GM19455 (cell line): ENCODE results near the gene TPM2.

ENCODE experiments used
- ATAC-seq: cut with Tn5 transposase; IDR thresholded peaks from one replicate; pipeline ENCODE4 v1.9.1; 2021; ENCODE audit not compliant: unreplicated experiment

Gene TPM2

DNA sequence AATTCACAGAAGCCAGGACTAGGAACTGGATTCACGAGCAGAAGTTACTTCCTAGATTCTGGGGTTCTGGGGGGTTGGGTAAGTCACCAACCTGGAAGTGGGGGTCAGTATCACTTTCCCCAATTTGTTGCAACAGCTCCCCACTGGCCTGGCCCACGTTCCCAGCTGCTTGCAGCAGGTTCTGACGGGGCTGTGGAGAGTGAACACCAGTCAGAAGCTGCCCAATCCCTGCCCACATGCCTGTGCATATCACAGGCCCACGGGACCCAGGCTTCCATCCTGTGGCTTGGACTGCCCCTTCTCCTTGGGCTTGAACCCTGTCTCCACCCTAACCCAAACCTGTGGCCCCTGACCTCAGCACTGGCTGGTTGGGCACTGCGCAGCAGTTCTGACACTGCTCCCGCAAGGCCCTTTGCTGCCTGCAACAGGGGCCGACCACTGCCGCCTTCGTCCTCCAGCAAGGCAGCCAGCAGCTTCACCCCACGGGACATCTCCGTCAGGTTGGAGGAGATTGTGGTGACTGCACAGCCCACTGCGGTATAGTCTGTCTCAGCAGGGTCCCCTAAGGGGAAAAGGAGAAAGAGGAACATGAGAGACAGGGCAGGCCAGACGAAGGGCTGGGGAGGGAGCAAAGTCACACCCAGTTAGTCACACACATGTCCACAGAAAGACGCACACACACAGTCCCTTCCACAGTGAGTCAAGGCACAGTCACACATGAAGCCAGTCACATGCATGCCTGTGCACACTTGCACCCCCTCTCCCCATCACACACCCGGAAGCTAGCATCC is 29.2 kb upstream of the TPM2 start:
- no peak for ATAC-seq

DNA sequence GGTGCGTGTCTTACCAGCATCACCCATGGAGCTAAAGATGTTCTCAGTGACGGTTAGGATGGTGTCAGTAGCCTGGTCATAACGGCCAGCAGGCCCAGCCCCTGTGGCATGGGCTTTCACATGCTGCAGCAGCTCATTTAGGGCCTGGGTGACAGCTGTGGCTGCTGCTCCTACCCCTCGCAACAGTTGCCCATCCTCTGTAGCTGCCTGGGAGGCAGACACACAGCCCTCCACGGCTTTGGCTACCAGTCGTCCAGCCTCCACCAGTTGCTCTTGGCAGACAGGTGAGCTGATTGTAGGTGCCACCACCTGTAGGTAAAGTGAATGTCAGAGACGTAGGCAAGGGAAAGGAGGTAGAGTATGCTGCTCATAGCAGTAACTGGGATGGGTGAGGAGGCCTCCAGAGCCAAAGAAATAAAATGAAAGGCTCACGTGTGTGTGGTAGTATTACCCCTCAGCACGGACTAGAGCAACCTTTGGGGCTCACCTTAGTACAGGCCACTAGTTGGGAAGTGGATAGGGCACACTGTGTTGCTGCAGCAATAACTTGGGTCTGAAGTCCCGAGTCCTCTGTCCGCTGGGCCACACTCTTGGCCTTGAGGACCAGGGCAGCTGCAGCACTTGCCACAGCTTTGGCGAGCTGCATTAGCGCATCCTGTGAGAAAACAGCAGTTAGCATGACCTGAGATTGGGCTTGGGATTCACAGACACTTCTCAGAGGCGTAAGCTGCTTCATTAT is 27.6 kb upstream of the TPM2 start:
- ATAC-seq = no peak

DNA sequence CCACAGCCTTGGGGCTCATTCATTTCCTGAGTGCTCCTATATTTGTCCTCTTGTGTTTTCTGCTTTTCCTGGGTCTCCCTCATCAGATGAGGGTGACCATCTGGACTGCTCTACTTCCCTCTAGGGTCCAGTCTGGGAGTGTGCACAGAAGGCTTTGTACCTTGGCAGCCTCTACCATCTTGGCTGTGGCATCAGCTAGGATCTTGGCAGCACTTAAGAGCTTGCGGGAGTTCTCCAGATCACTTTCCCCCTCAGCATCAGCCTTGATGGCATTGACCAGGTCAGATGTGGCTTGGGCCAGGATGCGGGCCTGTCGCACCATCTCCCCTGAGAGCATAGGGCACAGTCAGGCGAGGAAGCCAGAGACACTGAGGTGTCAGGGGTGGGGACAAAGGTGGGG is 26.5 kb upstream of the TPM2 start:
- no peak for ATAC-seq

GRCh38 chr9:35714579-35715252 is 25.0 kb upstream of the TPM2 start:
- ATAC-seq = no peak

GRCh38 chr9:35714123-35714522 is 24.4 kb upstream of the TPM2 start:
- ATAC-seq = no peak

GRCh38 chr9:35713578-35713977 is 23.9 kb upstream of the TPM2 start:
- no peak for ATAC-seq

GRCh38 chr9:35712762-35713400 is 23.2 kb upstream of the TPM2 start:
- no peak for ATAC-seq

GRCh38 chr9:35711501-35712428 is 22.0 kb upstream of the TPM2 start:
- ATAC-seq = no peak

GRCh38 chr9:35710818-35711500 is 21.2 kb upstream of the TPM2 start:
- no peak for ATAC-seq

- no peak for ATAC-seq
Measured at GRCh38 chr9:35708146-35708545, 18.4 kb upstream of the TPM2 start.

DNA sequence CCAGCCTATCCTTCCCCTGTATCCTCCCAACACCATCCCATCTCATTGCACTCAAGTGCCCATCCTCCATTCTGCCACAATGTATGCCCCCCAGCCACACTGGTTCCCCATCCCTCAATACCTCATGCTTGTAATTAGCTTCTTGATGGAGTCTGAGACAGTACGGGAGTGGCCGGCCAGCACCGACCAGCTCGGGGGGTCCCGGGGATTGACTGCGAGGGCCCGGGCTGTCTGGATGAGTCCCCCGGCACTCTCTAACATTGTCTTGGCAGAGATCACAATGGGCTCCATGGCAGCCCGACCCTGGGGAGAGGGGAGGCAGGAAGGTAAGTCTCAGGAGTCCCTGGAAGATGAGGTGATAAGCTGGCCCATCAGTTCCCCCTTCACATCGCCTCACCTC is 17.2 kb upstream of the TPM2 start:
- no peak for ATAC-seq

DNA sequence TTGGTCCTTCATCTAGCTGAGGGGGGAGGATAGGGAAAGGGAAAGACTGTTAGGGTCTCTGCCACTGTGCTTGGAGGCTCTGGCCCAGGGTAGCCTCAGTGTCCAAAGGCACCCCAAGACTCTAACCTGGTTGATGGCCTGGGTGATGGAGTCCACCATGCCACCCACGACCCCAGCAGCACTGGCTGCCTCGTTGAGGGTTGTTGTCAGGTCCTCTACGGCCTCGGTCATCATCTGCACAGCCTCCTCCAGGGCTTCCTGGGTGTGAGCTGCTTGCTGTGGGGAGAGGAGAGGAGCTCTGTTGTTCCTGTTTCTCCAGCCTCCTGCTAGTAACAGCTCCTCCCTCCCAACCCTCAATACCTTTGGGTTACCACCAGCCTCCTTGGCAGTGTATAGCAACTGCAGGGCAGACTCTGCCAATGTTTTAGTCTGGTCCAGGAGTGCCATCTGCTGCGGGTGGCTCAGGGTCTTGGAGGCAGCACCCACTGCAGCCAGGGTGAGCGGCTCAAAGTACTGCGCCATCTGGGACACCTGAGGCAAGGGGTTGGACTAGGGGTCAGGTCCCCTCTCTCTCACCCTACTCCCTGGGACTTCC is 16.2 kb upstream of the TPM2 start:
- no peak for ATAC-seq

GRCh38 chr9:35705372-35705771 is 15.6 kb upstream of the TPM2 start:
- no peak for ATAC-seq

DNA sequence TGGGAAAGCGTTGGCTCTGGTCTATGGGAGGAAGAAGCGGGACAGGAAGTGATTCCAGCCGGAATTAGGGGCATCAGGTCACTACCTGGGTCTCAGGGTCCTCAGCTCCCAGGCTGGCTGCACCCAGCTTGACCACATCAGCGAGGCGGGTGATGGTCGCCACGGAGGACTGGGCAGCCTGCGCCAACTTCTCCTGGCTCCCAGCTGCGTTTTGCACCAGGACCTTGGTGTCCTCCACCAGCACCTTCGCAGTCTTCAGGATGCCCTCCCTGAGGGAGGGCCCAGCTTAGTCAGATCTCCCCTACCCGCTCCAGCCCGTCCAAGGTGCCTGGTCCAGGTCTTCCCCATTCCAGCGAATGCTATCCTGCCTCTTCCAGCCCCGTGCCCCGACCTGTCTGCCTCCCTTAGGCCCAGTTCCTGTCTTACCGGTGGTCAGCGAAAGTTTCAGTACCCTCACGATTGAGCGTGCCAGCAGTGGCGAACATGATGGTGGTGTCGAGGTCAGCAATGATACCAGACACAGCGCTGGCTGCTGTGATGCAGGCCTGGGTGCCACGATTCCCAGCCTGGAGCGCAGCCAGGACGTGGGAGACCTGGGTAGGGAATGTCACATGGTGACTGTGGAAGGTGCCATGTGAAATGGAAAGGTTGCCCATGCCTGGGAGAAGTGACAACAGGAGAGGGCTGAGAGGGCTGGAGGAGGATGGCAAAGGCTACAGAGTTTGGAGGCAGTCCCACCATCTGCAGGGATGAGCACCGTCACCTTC is 14.4 kb upstream of the TPM2 start:
- ATAC-seq = no peak

DNA sequence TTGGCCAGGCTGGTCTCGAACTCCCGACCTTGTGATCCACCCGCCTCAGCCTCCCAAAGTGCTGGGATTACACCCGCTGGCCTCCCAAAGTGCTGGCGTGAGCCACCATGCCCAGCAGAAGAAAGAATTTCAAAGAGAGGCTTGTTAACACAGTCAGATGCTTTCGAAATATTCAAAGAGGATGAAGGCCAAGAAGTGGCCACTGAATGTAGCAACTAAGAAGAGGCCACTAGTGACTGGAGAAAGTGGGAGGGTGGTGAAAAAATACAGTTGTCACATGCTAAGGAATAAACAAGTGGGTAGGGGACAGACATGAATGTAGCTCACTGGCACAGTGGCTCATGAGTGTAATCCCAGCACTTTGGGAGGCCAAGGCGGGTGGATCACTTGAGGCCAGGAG is 13.0 kb upstream of the TPM2 start:
- no peak for ATAC-seq

DNA sequence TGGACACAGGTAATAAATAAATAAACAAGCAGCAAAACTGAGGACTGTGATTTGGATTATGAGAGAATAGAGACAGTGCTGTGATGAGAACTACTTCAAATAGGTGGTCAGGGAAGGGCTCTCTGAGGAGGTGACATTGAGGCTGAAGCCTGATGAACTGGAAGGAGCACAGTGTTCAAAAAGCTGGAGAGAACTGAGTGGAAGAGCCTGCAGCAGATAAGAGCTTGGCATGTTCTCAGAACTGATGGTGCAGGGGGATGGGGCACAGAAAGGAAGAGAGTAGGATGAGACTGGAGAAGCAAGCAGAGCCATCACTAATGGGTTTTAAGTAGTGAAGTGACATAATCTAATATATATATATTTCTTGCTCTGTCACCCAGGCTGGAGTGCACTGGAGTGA is 11.2 kb upstream of the TPM2 start:
- no peak for ATAC-seq

DNA sequence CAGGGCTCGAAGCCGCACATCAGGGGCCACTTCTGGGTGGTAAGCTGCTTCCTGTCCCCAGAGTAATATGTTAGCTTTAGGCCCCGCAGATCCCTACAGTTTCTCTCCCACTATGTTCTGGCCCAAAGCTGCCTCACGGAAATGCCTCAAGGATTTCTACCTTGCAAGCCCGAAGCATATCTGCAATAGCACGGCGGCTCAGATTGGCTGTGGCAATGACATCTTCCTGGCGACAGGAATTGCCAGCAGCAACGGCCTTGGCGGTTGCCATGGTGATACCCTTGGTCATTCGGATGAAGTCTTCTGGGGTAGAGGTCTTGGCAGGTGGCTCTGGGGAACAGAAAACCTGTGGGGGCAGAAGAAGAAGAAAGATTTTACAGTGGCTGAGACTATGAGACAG is 10.3 kb upstream of the TPM2 start:
- no peak for ATAC-seq

DNA sequence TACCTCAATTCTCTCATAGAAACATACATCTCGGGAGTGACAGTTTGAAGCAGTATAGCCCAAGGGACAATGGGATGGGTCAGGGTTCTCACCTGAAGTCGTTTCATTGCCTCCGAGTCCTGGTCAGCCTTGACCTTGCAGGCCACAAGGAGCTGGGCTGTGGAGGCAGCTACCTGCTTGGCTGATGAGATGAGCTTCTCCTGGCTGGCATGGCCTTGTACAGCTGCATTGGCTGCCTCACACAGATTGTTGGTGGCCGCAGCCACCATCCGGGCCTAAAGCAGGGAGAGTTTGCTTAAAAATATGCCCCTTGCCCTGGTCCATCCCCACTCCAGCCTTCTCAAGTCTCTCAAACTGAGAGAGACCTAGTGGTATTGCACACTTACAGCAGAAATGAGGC is 8.5 kb upstream of the TPM2 start:
- ATAC-seq = no peak

DNA sequence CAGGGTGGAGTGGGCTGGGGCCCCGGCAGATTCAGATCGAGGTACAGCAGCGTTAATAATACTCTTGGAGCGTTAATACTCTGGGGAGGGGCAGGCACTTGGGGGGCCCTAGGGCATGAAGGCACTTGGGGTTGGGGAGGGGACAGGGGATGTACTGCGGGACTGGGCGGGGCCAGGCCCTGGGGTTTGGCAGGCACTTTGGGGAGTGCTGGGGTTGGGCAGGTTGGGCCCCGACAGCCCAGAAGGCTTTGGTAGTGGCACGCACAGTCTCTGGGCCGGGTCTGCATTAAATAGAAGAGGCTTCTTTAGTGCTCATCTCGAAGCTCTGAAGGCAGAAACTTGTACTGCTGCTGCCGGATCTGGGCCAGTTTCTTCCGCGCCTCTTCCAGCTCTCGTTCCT is 7.8 kb upstream of the TPM2 start:
- ATAC-seq = no peak
